IMR-90 (cell line): ENCODE measurements around the gene MINAR2.

ENCODE experiments used
- BHLHE40 ChIP-seq: fragments of 150-350 bp; IDR thresholded peaks from 2 replicates; pipeline ENCODE4 v1.6.1; 2016; ENCODE audit warnings: mild to moderate bottlenecking, low read depth, low read length
- CEBPB ChIP-seq: IDR thresholded peaks from 2 replicates; pipeline ENCODE4 v1.6.1; 2012; ENCODE audit warnings: low read depth, low read length, improper control_type of control experiment
- CHD1 ChIP-seq: IDR thresholded peaks from 2 replicates; pipeline ENCODE4 v1.6.1; 2012; ENCODE audit warnings: low read depth, low read length, improper control_type of control experiment
- CTCF ChIP-seq: conservative IDR thresholded peaks from 2 replicates; pipeline ENCODE4 v1.5.1; 2012; ENCODE audit warnings: mild to moderate bottlenecking, low read depth, low read length, improper control_type of control experiment
- ELK1 ChIP-seq: fragments of 150-350 bp; IDR thresholded peaks from 2 replicates; pipeline ENCODE4 v1.6.1; 2016; ENCODE audit warnings: low read depth, mild to moderate bottlenecking, low read length, moderate library complexity, borderline replicate concordance
- FOS ChIP-seq: fragments of 150-350 bp; IDR thresholded peaks from 2 replicates; pipeline ENCODE4 v1.6.1; 2016; ENCODE audit warnings: low read depth, low read length
- MAZ ChIP-seq: IDR thresholded peaks from 2 replicates; pipeline ENCODE4 v1.6.1; 2012; ENCODE audit warnings: low read depth, mild to moderate bottlenecking, low read length, improper control_type of control experiment, moderate library complexity, borderline replicate concordance
- POLR2A ChIP-seq: IDR thresholded peaks from 2 replicates; pipeline ENCODE4 v1.6.1; 2012; ENCODE audit warnings: mild to moderate bottlenecking, low read depth, low read length
- RAD21 ChIP-seq: IDR thresholded peaks from 2 replicates; pipeline ENCODE4 v1.6.1; 2012; ENCODE audit warnings: low read length, improper control_type of control experiment
- RCOR1 ChIP-seq: IDR thresholded peaks from 2 replicates; pipeline ENCODE4 v1.6.1; 2012; ENCODE audit warnings: mild to moderate bottlenecking, low read length, improper control_type of control experiment; ENCODE audit not compliant: insufficient replicate concordance
- RFX5 ChIP-seq: IDR thresholded peaks from 2 replicates; pipeline ENCODE4 v1.8.0; 2012; ENCODE audit warnings: low read depth, mild to moderate bottlenecking, low read length, moderate library complexity
- SMC3 ChIP-seq: fragments of 150-350 bp; IDR thresholded peaks from 2 replicates; pipeline ENCODE4 v1.6.1; 2016; ENCODE audit warnings: low read depth, mild to moderate bottlenecking, antibody characterized with exemption, low read length, moderate library complexity
- USF2 ChIP-seq: fragments of 150-350 bp; IDR thresholded peaks from 2 replicates; pipeline ENCODE4 v1.6.1; 2017; ENCODE audit warnings: mild to moderate bottlenecking, antibody characterized with exemption, low read length, low read depth

- TF ChIP-seq CTCF (no peak), POLR2A (no peak), RAD21 (no peak), SMC3 (no peak), CHD1 (no peak), USF2 (no peak), ELK1 (no peak), RCOR1 (no peak), CEBPB (no peak), RFX5 (no peak), FOS (no peak), MAZ (no peak), BHLHE40 (no peak)
These were observed at the start of gene MINAR2 for GRCh38 chr5:129747572-129748407.
